Muscle layer of duodenum (tissue), 2 donors: ENCODE data around the gene SCGB2B2.
"Not testable (repeated sequence)": the region's sequence is repeated elsewhere in the genome, so short reads cannot be mapped to it uniquely, and the experiment has no call there.

Experiments
- H3K27ac ChIP-seq: one replicate; pipeline ENCODE4 v1.7.0; 2013; ENCODE audit warnings: mild to moderate bottlenecking, low read length
- H3K27me3 ChIP-seq: one replicate; pipeline ENCODE4 v1.7.0; 2013; ENCODE audit warnings: low read depth, mild to moderate bottlenecking, control low read depth, low read length
- H3K36me3 ChIP-seq, 2 donors: one replicate each; pipeline ENCODE4 v1.7.0; 2013; ENCODE audit warnings: low read length in 2 of 2, control low read depth in 1 of 2, mild to moderate bottlenecking in 1 of 2; ENCODE audit not compliant: insufficient read depth in 2 of 2, control insufficient read depth in 1 of 2
- H3K4me1 ChIP-seq, 2 donors: one replicate each; pipeline ENCODE4 v1.7.0; 2013; ENCODE audit warnings: low read length in 2 of 2, mild to moderate bottlenecking in 2 of 2, control low read depth in 1 of 2, moderate library complexity in 1 of 2; ENCODE audit not compliant: insufficient read depth in 2 of 2, control insufficient read depth in 1 of 2
- H3K4me3 ChIP-seq, 2 donors: one replicate each; pipeline ENCODE4 v1.7.0; 2013; ENCODE audit warnings: low read length in 2 of 2, low read depth in 1 of 2, mild to moderate bottlenecking in 1 of 2
- H3K9me3 ChIP-seq, 2 donors: one replicate each; pipeline ENCODE4 v1.7.0; 2013; ENCODE audit warnings: low read length in 2 of 2, control low read depth in 1 of 2, mild to moderate bottlenecking in 1 of 2; ENCODE audit not compliant: control insufficient read depth in 1 of 2
- donor health status: healthy.

SCGB2B2 gene

DNA sequence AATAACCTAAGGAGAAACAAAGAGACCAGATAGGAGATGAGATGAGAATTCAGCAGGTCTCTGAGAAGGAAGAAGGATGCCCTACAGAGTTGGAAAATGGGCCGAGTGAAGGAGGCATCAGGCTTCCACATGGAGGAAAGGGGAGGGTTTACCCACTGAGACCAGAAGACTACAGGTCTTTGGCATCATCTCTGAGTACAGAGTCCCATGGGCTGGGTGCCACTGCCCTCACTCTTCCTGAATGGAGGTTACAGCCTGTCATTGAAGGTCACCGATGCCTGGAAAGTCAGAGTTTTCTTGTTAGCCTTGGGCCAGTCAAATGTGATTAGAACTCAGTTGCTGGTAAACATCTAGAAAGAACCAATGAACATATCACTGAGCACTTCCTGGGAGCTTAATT lies 10.4 kb upstream of the SCGB2B2 start:
- H3K27me3 ChIP-seq = no peaks in the 10 kb centered on the region
- H3K27ac ChIP-seq = no peak overlapping the region
- peaks cover 14 to 31% of the 10 kb centered on the region in 2 donors for H3K36me3 ChIP-seq
- no peaks in the 10 kb centered on the region for H3K4me1 ChIP-seq
- H3K9me3 ChIP-seq = peaks cover 29 to 58% of the 10 kb centered on the region in 2 donors
- H3K4me3 ChIP-seq = peak overlapping the region in 1 of 2 donors; percentile 39

DNA sequence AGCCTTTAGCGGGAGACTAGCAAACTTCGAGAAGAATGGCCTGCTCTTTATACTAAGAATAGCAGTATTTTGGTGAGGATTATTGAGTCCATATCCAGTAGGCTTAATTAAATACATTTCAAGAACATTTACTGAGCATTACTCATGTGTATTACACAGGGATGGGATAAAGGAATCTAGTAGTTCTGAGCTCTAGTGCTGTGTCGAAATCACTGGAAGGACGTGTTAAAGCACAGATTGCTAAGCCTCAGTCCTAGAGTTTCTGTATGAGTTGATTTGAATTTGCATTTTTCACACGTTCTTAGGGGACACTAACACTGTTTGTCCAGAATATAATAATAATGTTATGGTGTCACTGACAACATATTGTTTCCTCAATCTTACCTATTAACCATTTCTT lies 9.5 kb upstream of the SCGB2B2 start:
- Histone ChIP-seq H3K9me3 (peaks cover 29 to 65% of the 10 kb centered on the region in 2 donors), H3K27ac (no peak overlapping the region), H3K36me3 (peaks cover 14 to 40% of the 10 kb centered on the region in 2 donors), H3K27me3 (no peaks in the 10 kb centered on the region), H3K4me1 (no peaks in the 10 kb centered on the region), H3K4me3 (peak overlapping the region in 1 of 2 donors; percentile 7)

DNA sequence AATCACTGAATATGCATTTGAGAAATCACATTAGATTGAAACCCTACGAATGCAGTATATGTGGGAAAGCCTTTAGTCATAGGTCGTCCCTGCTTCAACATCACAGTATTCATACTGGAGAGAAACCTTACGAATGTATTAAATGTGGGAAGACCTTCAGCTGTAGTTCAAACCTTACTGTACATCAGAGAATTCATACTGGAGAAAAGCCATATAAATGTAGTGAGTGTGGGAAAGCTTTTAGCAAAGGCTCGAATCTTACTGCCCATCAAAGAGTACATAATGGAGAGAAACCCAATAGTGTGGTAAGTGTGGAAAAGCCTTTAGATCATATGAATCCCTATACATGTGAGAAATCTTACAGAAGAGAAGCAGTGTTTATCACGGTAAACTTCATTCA lies 8.3 kb upstream of the SCGB2B2 start:
- H3K4me3 ChIP-seq = peak overlapping the region in 1 of 2 donors; percentile 7
- H3K36me3 ChIP-seq = peaks cover 18 to 52% of the 10 kb centered on the region in 2 donors
- H3K27me3 ChIP-seq, H3K4me1 ChIP-seq, H3K27ac ChIP-seq: not testable (repeated sequence)
- H3K9me3 ChIP-seq = peaks cover 35 to 66% of the 10 kb centered on the region in 2 donors

DNA sequence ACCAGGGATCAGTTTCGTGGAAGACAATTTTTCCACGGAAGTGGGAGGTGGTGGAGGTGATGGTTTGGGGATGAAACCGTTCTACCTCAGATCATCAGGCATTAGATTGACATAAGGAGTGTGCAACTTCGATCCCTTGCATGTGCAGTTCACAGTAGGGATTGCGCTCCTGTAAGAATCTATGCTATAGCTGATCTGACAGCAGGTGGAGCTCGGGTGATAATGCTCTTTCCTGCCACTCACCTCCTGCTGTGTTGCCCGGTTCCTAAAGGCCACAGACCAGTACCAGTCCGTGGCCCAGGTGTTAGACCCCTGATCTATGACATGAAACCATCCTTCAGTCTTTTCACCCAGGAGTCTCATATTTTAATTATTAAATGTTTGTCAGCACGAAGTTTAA lies 4.5 kb upstream of the SCGB2B2 start:
- no peaks in the 10 kb centered on the region for H3K27me3 ChIP-seq
- H3K4me1 ChIP-seq = peaks cover 0 to 21% of the 10 kb centered on the region in 2 donors
- H3K27ac ChIP-seq = no peak overlapping the region
- H3K4me3 ChIP-seq = peak overlapping the region in 1 of 2 donors; percentile 46
- H3K36me3 ChIP-seq = peaks cover 31 to 69% of the 10 kb centered on the region in 2 donors
- H3K9me3 ChIP-seq = peaks cover 31 to 50% of the 10 kb centered on the region in 2 donors

DNA sequence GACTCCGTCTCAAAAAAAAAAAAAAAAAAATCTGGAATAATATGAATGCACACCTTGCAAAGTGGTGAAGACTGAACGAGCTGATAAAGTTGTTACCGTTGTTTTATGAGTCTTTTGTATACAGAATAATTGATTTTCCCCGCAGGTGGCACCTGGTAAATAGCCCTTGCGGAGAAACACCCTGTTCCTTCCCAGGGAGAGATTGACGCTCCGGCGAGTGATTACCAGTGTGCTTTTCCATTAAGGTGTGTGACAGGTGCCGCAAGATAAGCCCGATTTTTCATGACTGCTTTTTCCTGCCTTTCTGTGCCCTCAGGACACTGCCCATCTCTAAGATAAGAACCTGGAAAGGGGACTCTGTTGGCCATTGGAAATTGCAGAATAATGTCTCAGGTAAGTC lies 1.5 kb upstream of the SCGB2B2 start:
- Histone ChIP-seq H3K27ac (no peak overlapping the region), H3K36me3 (peaks cover 26 to 48% of the 10 kb centered on the region in 2 donors), H3K4me3 (peak overlapping the region; percentile 62 to 64), H3K9me3 (peaks cover 6 to 26% of the 10 kb centered on the region in 2 donors), H3K4me1 (peaks cover 0 to 24% of the 10 kb centered on the region in 2 donors), H3K27me3 (no peaks in the 10 kb centered on the region)

GRCh38 chr19:34678085-34678412 lies 1.1 kb upstream of the SCGB2B2 start:
- Histone ChIP-seq H3K4me3 (peak overlapping the region; percentile 62 to 64), H3K9me3 (peaks cover 6 to 23% of the 10 kb centered on the region in 2 donors), H3K36me3 (peaks cover 23 to 44% of the 10 kb centered on the region in 2 donors), H3K27me3 (no peaks in the 10 kb centered on the region), H3K4me1 (peaks cover 0 to 24% of the 10 kb centered on the region in 2 donors), H3K27ac (peak overlapping the region; percentile 80)

DNA sequence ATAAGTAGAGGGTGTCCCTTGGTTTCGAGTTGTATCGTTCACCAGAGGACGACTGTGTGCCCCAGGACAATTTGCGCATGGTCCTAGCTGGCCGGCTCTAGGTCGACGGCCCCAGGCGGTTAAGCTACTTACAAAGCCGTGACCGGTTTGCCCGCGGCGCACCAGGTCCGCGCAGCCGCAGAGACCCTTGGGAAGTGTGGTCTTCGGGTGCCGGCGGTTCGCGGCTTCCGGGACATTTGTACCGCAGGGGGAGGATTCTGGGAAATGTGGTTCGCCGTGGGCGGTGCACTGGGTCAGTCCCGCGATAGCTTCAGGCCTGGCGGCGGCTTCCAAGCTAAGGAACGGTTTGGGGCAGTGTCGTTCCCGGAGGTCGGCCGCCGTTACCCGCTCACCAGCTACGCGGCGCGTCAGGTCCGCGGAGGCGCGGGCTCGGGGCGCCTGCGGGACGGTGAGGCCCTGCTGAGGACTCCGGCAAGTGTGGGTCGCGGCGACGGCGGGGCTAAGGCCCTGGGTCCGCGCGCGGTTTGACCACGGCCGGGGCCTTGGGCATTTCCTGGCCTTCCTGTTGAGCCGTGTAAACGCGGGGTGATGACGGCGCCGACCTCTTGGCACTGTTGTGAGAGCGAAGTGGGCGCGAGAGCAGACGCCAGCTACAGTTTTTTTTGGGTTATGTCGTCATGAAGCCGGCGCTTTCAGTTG lies 576 bp upstream of the SCGB2B2 start, which contains the start of gene ZNF302:
Gene ZNF302 (plus strand): TSS at position 293 of the 699 bp plus-strand sequence. CDS start 1,127 bp downstream, outside the sequence.
- H3K27me3 ChIP-seq = no peaks in the 10 kb centered on the region
- H3K9me3 ChIP-seq = peaks cover 6 to 19% of the 10 kb centered on the region in 2 donors
- peak within 1 kb of the TSS; percentile 62 to 75 for H3K4me3 ChIP-seq
- H3K36me3 ChIP-seq = peaks cover 19 to 39% of the 10 kb centered on the region in 2 donors
- H3K27ac ChIP-seq = peak within 1 kb of the TSS; percentile 80
- H3K4me1 ChIP-seq = peaks cover 0 to 24% of the 10 kb centered on the region in 2 donors

- peaks cover 5 to 8% of the 10 kb centered on the region in 2 donors for H3K9me3 ChIP-seq
- no peak overlapping the region for H3K27ac ChIP-seq
- peak overlapping the region in 1 of 2 donors; percentile 62 for H3K4me3 ChIP-seq
- H3K4me1 ChIP-seq = peaks cover 0 to 24% of the 10 kb centered on the region in 2 donors
- no peaks in the 10 kb centered on the region for H3K27me3 ChIP-seq
- H3K36me3 ChIP-seq = peaks cover 17 to 23% of the 10 kb centered on the region in 2 donors
Observed at GRCh38 chr19:34675919-34676318, 1.0 kb downstream of the SCGB2B2 start.

DNA sequence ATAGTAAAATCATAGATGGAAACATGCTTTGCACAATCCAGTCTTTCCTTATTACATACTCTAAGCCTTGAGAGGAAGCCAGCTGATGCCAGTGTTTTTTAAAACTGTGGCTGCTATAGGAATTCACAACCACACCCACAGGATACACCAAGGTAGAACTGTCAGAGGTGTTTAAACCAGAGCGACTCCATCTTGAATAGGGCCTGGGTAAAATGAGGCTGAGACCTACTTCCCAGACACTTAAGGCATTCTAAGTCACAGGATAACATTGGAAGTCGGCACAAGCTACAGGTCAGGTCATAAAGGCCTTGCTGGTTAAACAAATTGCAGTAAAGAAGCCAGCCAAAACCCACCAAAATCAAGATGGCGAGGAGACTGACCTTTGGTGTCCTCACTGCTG lies 1.7 kb downstream of the SCGB2B2 start:
- Histone ChIP-seq H3K36me3 (peaks cover 13 to 17% of the 10 kb centered on the region in 2 donors), H3K4me1 (peaks cover 0 to 24% of the 10 kb centered on the region in 2 donors), H3K27me3 (no peaks in the 10 kb centered on the region), H3K4me3 (no peak overlapping the region), H3K9me3 (peaks cover 0 to 8% of the 10 kb centered on the region in 2 donors), H3K27ac (no peak overlapping the region)

- H3K4me1 ChIP-seq = peaks cover 0 to 11% of the 10 kb centered on the region in 2 donors
- peaks cover under 1 to 3% of the 10 kb centered on the region in 2 donors for H3K36me3 ChIP-seq
- no peaks in the 10 kb centered on the region for H3K27me3 ChIP-seq
- H3K4me3 ChIP-seq = no peak overlapping the region
- H3K9me3 ChIP-seq = no peaks in the 10 kb centered on the region
- H3K27ac ChIP-seq = no peak overlapping the region
Observed at GRCh38 chr19:34673590-34673989, 3.4 kb downstream of the SCGB2B2 start.

- no peaks in the 10 kb centered on the region for H3K9me3 ChIP-seq
- no peak overlapping the region for H3K4me3 ChIP-seq
- no peaks in the 10 kb centered on the region for H3K36me3 ChIP-seq
- no peak overlapping the region for H3K27ac ChIP-seq
- H3K27me3 ChIP-seq = no peaks in the 10 kb centered on the region
- peaks cover 0 to 6% of the 10 kb centered on the region in 2 donors for H3K4me1 ChIP-seq
Observed at GRCh38 chr19:34671972-34672371, 5.0 kb downstream of the SCGB2B2 start.
